ENCODE measurements around the gene CTDNEP1. TPM values are rescaled to one million over a fixed set of nuclear protein-coding genes. Genes with fewer than 3 reads are reported as not detected.
A peak's percentile ranks its signal among the peaks of the same experiment; 100 is the strongest.

Gene CTDNEP1
- total and polyA plus RNA-seq, 7 donors, result 171 to 332 (median 217) TPM

GRCh38 chr17:7235693-7236665 lies 15.6 kb downstream of the CTDNEP1 start:
- Histone ChIP-seq H3K4me3 (peak overlapping the region; percentile 94), H3K27ac (peak overlapping the region; percentile 81), H3K4me1 (peaks cover 41% of the 10 kb centered on the region), H3K27me3 (ENCODE audit: insufficient read depth in 3 of 3, low read length in 2 of 3) (no peaks in the 10 kb centered on the region), H3K36me3 (ENCODE audit: insufficient read depth in 1 of 2, low read depth in 1 of 2) (peaks cover 4 to 31% of the 10 kb centered on the region in 2 donors), H3K9me3 (no peaks in the 10 kb centered on the region)
- 78 to 89% (median 83%) methylated on average over 22 of the region's 22 CpGs for WGBS, 3 donors
- TF ChIP-seq CTCF (IDR thresholded peaks at IDR 0.05), result no peak
- intact Hi-C loops (cut with DNase I), result loop anchor here in 1 of 2 donors (2.0 to 10.0 kb wide), 2 partner anchors 15 to 349 kb away; partner anchors contain the start of gene MPDU1
- ATAC-seq, result no peak
- DNase-seq, result peak in 1 of 2 donors; percentile 15

- Histone ChIP-seq H3K4me1 (peaks cover 29% of the 10 kb centered on the region), H3K27ac (peak within 1 kb of the TSS; percentile 81), H3K36me3 (ENCODE audit: insufficient read depth in 1 of 2, low read depth in 1 of 2) (peaks cover 0 to 34% of the 10 kb centered on the region in 2 donors), H3K4me3 (peak within 1 kb of the TSS; percentile 94), H3K27me3 (ENCODE audit: insufficient read depth in 3 of 3, low read length in 2 of 3) (no peaks in the 10 kb centered on the region), H3K9me3 (no peaks in the 10 kb centered on the region)
- DNase-seq (peak; percentile 93 to 98), ATAC-seq (peak; percentile 67 to 79 (median 72))
- WGBS, 3 donors, result 0% methylated on average over 58 to 72 of the region's 72 CpGs
- intact Hi-C loops (cut with DNase I), result loop anchor here in 1 of 2 donors (10.0 kb wide), 1 partner anchor 350 kb away; the partner anchor contains the start of gene MPDU1
- no peak for TF ChIP-seq CTCF (IDR thresholded peaks at IDR 0.05)
Observed at GRCh38 chr17:7234083-7234951, 17.2 kb downstream of the CTDNEP1 start, which contains the start of gene DVL2. TSS of gene DVL2 (minus strand) at chr17:7234517. CDS start at chr17:7234262, 255 bp downstream.

- Histone ChIP-seq H3K27me3 (ENCODE audit: insufficient read depth in 3 of 3, low read length in 2 of 3) (no peaks in the 10 kb centered on the region), H3K9me3 (no peaks in the 10 kb centered on the region), H3K36me3 (ENCODE audit: insufficient read depth in 1 of 2, low read depth in 1 of 2) (peaks cover 0 to 40% of the 10 kb centered on the region in 2 donors), H3K4me3 (peak overlapping the region; percentile 94), H3K27ac (peak overlapping the region; percentile 81), H3K4me1 (peaks cover 29% of the 10 kb centered on the region)
- intact Hi-C loops (cut with DNase I), result loop anchor here in 1 of 2 donors (10.0 kb wide), 1 partner anchor 351 kb away; the partner anchor contains the start of gene MPDU1
- WGBS, 3 donors, result 0 to 1% (median 1%) methylated on average over 9 of the region's 9 CpGs
- ATAC-seq (peak in 2 of 4 donors; percentile 0), DNase-seq (no peak)
- TF ChIP-seq CTCF (IDR thresholded peaks at IDR 0.05), result no peak
Observed at GRCh38 chr17:7233701-7234082, 17.8 kb downstream of the CTDNEP1 start.

- Histone ChIP-seq H3K27me3 (ENCODE audit: insufficient read depth in 3 of 3, low read length in 2 of 3) (no peaks in the 10 kb centered on the region), H3K4me1 (peaks cover 29% of the 10 kb centered on the region), H3K9me3 (no peaks in the 10 kb centered on the region), H3K36me3 (ENCODE audit: insufficient read depth in 1 of 2, low read depth in 1 of 2) (peaks cover 0 to 55% of the 10 kb centered on the region in 2 donors), H3K4me3 (peak overlapping the region; percentile 94), H3K27ac (no peak overlapping the region)
- intact Hi-C loops (cut with DNase I), result loop anchor here in 1 of 2 donors (10.0 kb wide), 1 partner anchor 353 kb away; the partner anchor contains the start of gene MPDU1
- no peak for TF ChIP-seq CTCF (IDR thresholded peaks at IDR 0.05)
- 65 to 78% (median 66%) methylated on average over 5 of the region's 5 CpGs for WGBS, 3 donors
- DNase-seq, result no peak
- no peak for ATAC-seq
Observed at GRCh38 chr17:7232114-7232513, 19.4 kb downstream of the CTDNEP1 start.
